Cerebellar cortex (tissue), 1 donor: ENCODE results near the gene CCDC40.

Experiments
- DNase-seq: peaks from one replicate; pipeline ENCODE4 v3.0.0-alpha.2; 2015; ENCODE audit warnings: low spot score

Gene CCDC40

GRCh38 chr17:80047176-80047575, 10.7 kb downstream of the CCDC40 start:
- no peak for DNase-seq

GRCh38 chr17:80049986-80050385, 13.5 kb downstream of the CCDC40 start:
- no peak for DNase-seq

GRCh38 chr17:80050706-80051105, 14.3 kb downstream of the CCDC40 start:
- DNase-seq = no peak

- no peak for DNase-seq
Measured at GRCh38 chr17:80051681-80052080, 15.2 kb downstream of the CCDC40 start.

- DNase-seq = no peak
Measured at GRCh38 chr17:80053102-80053501, 16.7 kb downstream of the CCDC40 start.

GRCh38 chr17:80055597-80055996, 19.2 kb downstream of the CCDC40 start:
- DNase-seq = no peak

- no peak for DNase-seq
Measured at GRCh38 chr17:80058311-80058955, 22.0 kb downstream of the CCDC40 start.

- no peak for DNase-seq
Measured at GRCh38 chr17:80060644-80061043, 24.2 kb downstream of the CCDC40 start.

GRCh38 chr17:80061421-80061820, 25.0 kb downstream of the CCDC40 start:
- no peak for DNase-seq

GRCh38 chr17:80063830-80064585, 27.6 kb downstream of the CCDC40 start:
- no peak for DNase-seq

- no peak for DNase-seq
Measured at GRCh38 chr17:80064696-80065095, 28.3 kb downstream of the CCDC40 start.

GRCh38 chr17:80065478-80066170, 29.2 kb downstream of the CCDC40 start:
- DNase-seq = no peak

- no peak for DNase-seq
Measured at GRCh38 chr17:80067393-80067986, 31.0 kb downstream of the CCDC40 start.

GRCh38 chr17:80068301-80069222, 32.1 kb downstream of the CCDC40 start:
- no peak for DNase-seq

- no peak for DNase-seq
Measured at GRCh38 chr17:80070375-80071115, 34.1 kb downstream of the CCDC40 start.

- DNase-seq = peak; percentile 61
Measured at GRCh38 chr17:80071116-80071841, 34.8 kb downstream of the CCDC40 start.

- DNase-seq = no peak
Measured at GRCh38 chr17:80072410-80072809, 36.0 kb downstream of the CCDC40 start.

GRCh38 chr17:80080081-80080480, 43.6 kb downstream of the CCDC40 start:
- no peak for DNase-seq

GRCh38 chr17:80081596-80081995, 45.2 kb downstream of the CCDC40 start:
- DNase-seq = no peak
